ENCODE results near the gene PLSCR4.
"Not testable (repeated sequence)": the region's sequence is repeated elsewhere in the genome, so short reads cannot be mapped to it uniquely, and the experiment has no call there.

The PLSCR4 gene

GRCh38 chr3:146250449-146251382, at the start of gene PLSCR4:
PLSCR4 (minus strand) TSS chr3:146251105; CDS start chr3:146222071, 29,034 bp downstream.
- DNase-seq = peak; percentile 23

GRCh38 chr3:146293401-146293800, 42.5 kb upstream of the PLSCR4 start:
- not testable (repeated sequence) for DNase-seq

- no peak for DNase-seq
Observed at GRCh38 chr3:146283781-146284445, 33.0 kb upstream of the PLSCR4 start.

GRCh38 chr3:146280864-146281263, 30.0 kb upstream of the PLSCR4 start:
- DNase-seq = no peak

GRCh38 chr3:146279951-146280350, 29.0 kb upstream of the PLSCR4 start:
- no peak for DNase-seq

GRCh38 chr3:146279013-146279412, 28.1 kb upstream of the PLSCR4 start:
- DNase-seq = no peak

- no peak for DNase-seq
Observed at GRCh38 chr3:146277953-146278631, 27.2 kb upstream of the PLSCR4 start.

- no peak for DNase-seq
Observed at GRCh38 chr3:146275476-146275875, 24.6 kb upstream of the PLSCR4 start.

- DNase-seq = no peak
Observed at GRCh38 chr3:146274833-146275232, 23.9 kb upstream of the PLSCR4 start.

GRCh38 chr3:146273721-146274407, 23.0 kb upstream of the PLSCR4 start:
- DNase-seq = no peak

GRCh38 chr3:146271180-146271579, 20.3 kb upstream of the PLSCR4 start:
- DNase-seq = no peak

GRCh38 chr3:146269271-146269670, 18.4 kb upstream of the PLSCR4 start:
- DNase-seq = no peak

GRCh38 chr3:146268535-146269219, 17.8 kb upstream of the PLSCR4 start:
- DNase-seq = no peak

- DNase-seq = no peak
Observed at GRCh38 chr3:146265720-146266119, 14.8 kb upstream of the PLSCR4 start.

- DNase-seq = no peak
Observed at GRCh38 chr3:146262371-146263110, 11.6 kb upstream of the PLSCR4 start.

GRCh38 chr3:146259880-146260589, 9.1 kb upstream of the PLSCR4 start:
- DNase-seq = no peak

- DNase-seq = no peak
Observed at GRCh38 chr3:146256851-146257486, 6.1 kb upstream of the PLSCR4 start.

- not testable (repeated sequence) for DNase-seq
Observed at GRCh38 chr3:146252445-146252844, 1.5 kb upstream of the PLSCR4 start.

- no peak for DNase-seq
Observed at GRCh38 chr3:146249921-146250320, 984 bp downstream of the PLSCR4 start.

GRCh38 chr3:146247911-146248310, 3.0 kb downstream of the PLSCR4 start:
- DNase-seq = no peak

Data from kidney glomerular epithelial cell (primary cell).